Stomach (tissue), 4 donors: ENCODE measurements around the gene AGAP1.

ENCODE experiments used
- EP300 ChIP-seq: sonication (generic); formaldehyde crosslinking; IDR thresholded peaks from one replicate; pipeline ENCODE4 v1.6.1; 2017; ENCODE audit warnings: antibody characterized with exemption
- POLR2A ChIP-seq, 4 donors: fragments of 450-650 bp; IDR thresholded peaks; one replicate each; pipeline ENCODE4 v1.6.1; 2016; ENCODE audit warnings: antibody characterized with exemption in 4 of 4, control low read depth in 2 of 4, mild to moderate bottlenecking in 1 of 4, moderate library complexity in 1 of 4
- POLR2AphosphoS5 ChIP-seq, 3 donors: sonication (generic); formaldehyde crosslinking; IDR thresholded peaks; one replicate each; pipeline ENCODE4 v1.6.1; 2016; ENCODE audit warnings: antibody characterized with exemption in 3 of 3
- TF ChIP-seq, protein P1 (sequence below), 7 experiments: fragments of 450-650 bp in 4 of 7; fragments of 200-600 bp in 3 of 7; sonication (generic) in 3 of 7; IDR thresholded peaks; one replicate each; pipeline ENCODE4 v1.5.1; 2016 to 2019; ENCODE audit warnings: antibody characterized with exemption in 7 of 7, control low read depth in 2 of 7, mild to moderate bottlenecking in 1 of 7

DNA sequence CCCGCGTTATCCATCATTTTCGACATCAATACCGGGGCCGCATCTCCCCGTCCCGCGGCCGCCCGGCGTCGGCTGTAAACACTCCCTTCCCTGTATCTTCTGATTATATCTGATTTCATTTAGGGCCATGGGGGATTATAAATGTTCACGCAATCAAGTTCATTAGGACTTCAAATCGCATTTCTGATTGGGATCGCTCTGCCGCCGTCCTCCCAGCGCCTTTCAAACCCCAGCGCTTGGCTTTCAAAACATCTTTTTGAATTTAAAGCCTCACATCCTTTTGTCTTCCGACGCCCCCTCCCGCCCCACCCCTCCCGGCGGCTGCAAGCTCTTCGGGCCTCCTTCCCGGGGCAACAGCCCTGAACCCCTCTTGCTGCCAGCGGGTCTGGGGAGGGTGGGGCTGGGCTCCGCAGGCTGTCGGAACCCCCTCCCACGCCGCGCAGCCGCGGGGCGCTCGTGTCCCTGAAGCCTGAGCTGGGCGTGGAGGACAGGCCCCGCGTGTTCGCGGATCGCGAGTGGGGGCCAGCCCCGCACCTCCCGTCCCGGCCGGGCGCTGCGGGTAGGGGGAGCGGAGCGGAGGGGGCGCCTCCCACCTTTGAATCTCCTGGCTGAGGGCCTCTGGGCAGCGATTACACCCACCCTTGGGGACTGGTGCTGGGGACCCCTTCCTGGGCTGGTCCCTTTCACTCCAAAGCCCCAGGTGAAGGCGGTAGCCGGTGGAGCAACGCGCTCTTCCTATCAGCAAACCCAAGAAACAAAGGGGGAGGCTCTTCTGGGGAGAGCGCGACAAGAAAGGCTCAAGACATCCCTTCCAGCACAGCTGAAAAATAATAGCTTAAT lies 685.6 kb downstream of the AGAP1 start:
- TF ChIP-seq, protein P1, sequence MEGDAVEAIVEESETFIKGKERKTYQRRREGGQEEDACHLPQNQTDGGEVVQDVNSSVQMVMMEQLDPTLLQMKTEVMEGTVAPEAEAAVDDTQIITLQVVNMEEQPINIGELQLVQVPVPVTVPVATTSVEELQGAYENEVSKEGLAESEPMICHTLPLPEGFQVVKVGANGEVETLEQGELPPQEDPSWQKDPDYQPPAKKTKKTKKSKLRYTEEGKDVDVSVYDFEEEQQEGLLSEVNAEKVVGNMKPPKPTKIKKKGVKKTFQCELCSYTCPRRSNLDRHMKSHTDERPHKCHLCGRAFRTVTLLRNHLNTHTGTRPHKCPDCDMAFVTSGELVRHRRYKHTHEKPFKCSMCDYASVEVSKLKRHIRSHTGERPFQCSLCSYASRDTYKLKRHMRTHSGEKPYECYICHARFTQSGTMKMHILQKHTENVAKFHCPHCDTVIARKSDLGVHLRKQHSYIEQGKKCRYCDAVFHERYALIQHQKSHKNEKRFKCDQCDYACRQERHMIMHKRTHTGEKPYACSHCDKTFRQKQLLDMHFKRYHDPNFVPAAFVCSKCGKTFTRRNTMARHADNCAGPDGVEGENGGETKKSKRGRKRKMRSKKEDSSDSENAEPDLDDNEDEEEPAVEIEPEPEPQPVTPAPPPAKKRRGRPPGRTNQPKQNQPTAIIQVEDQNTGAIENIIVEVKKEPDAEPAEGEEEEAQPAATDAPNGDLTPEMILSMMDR (IDR thresholded peaks at IDR 0.05), result no peak
- TF ChIP-seq POLR2AphosphoS5 (IDR thresholded peaks at IDR 0.05) (no peak), POLR2A (IDR thresholded peaks at IDR 0.05) (no peak), EP300 (no peak)
